Esophagus squamous epithelium (tissue), 5 donors: ENCODE measurements around the gene ABHD6. TPM values are rescaled to one million over a fixed set of nuclear protein-coding genes. Genes with fewer than 3 reads are reported as not detected.

Experiments
- DNase-seq: peaks from one replicate; lab custom pipeline; 2025; lab: John Stamatoyannopoulos, UW
- H3K27ac ChIP-seq, 4 donors: fragments of 200-600 bp; sonication (generic); one replicate each; pipeline ENCODE4 v1.5.1; 2016 to 2019; ENCODE audit warnings: mild to moderate bottlenecking in 1 of 4
- H3K27me3 ChIP-seq, 4 donors: fragments of 200-600 bp; sonication (generic); 1 replicate in 3 of 4; 2 replicates in 1 of 4; pipeline versions ENCODE4 v1.5.1 to v1.6.0; 2017 to 2021; ENCODE audit warnings: antibody characterized with exemption in 1 of 4
- H3K36me3 ChIP-seq, 3 donors: fragments of 200-600 bp; sonication (generic); one replicate each; pipeline ENCODE4 v1.5.1; 2016 to 2019
- H3K4me1 ChIP-seq, 3 donors: fragments of 200-600 bp; sonication (generic); one replicate each; pipeline ENCODE4 v1.5.1; 2017 to 2019
- H3K4me3 ChIP-seq, 4 donors: fragments of 200-600 bp; sonication (generic); 1 replicate in 3 of 4; 2 replicates in 1 of 4; pipeline ENCODE4 v1.5.1; 2016 to 2019; ENCODE audit warnings: mild to moderate bottlenecking in 2 of 4, moderate library complexity in 1 of 4
- H3K9me3 ChIP-seq, 3 donors: fragments of 200-600 bp; sonication (generic); one replicate each; pipeline ENCODE4 v1.5.1; 2016 to 2019
- CTCF ChIP-seq, 6 experiments: fragments of 450-650 bp in 4 of 6; fragments of 200-600 bp in 2 of 6; sonication (generic) in 2 of 6; IDR thresholded peaks; one replicate each; pipeline ENCODE4 v1.5.1; 2016 to 2019; ENCODE audit warnings: antibody characterized with exemption in 6 of 6, mild to moderate bottlenecking in 4 of 6, moderate library complexity in 4 of 6
- POLR2A ChIP-seq, 4 donors: fragments of 450-650 bp; IDR thresholded peaks; one replicate each; pipeline ENCODE4 v1.6.1; 2017; ENCODE audit warnings: antibody characterized with exemption in 4 of 4, mild to moderate bottlenecking in 4 of 4, moderate library complexity in 3 of 4
- WGBS, 2 donors: methylation state at CpG; one replicate each; pipeline ENCODE4 v1.1.5; 2018; 5-methylcytosine and 5-hydroxymethylcytosine counted together
- intact Hi-C: fragments of 100-400 bp; cut with DNase I; formaldehyde crosslinking; loops from one replicate; pipeline ENCODE4 v1.15.0; 2022
- total RNA-seq, 4 donors: library from RNA; depleted of rRNA; stranded (reverse); fragments of >200 nt; gene quantifications; one replicate each; pipeline ENCODE4 v1.1.0, GENCODE V29; 2016
- donor health status: DM: yes; HTN: yes; CAD: no.

Gene ABHD6
- total RNA-seq, result 10 to 100 TPM in 1 of 4 donors, 1 to 10 TPM in 3; 5.8 to 16.5 (median 8.9) TPM

- Histone ChIP-seq H3K27me3 (no peaks in the 10 kb centered on the region), H3K9me3 (no peaks in the 10 kb centered on the region), H3K36me3 (no peaks in the 10 kb centered on the region), H3K27ac (peak within 1 kb of the TSS; percentile 88 to 94 (median 89)), H3K4me1 (peaks cover 13 to 64% (median 28%) of the 10 kb centered on the region in 3 donors), H3K4me3 (peak within 1 kb of the TSS; percentile 84 to 94 (median 91))
- TF ChIP-seq CTCF (IDR thresholded peaks at IDR 0.05), result peak in 2 of 6 experiments; percentile 14 to 46
- TF ChIP-seq POLR2A (IDR thresholded peaks at IDR 0.05), result peak in 2 of 4 donors; percentile 26 to 46
- intact Hi-C loops, result no loop called here
- 0% methylated on average over 15 of the region's 77 CpGs; no CpG with 5 or more reads in 1 of the 2 donors for WGBS, 2 donors
- peak; percentile 12 for DNase-seq
Measured at GRCh38 chr3:58237238-58237940, at the start of gene ABHD6. ABHD6 (plus strand) TSS chr3:58237792; CDS start chr3:58256587, 18,795 bp downstream.

GRCh38 chr3:58188173-58188564 lies 49.4 kb upstream of the ABHD6 start:
- H3K4me3 ChIP-seq, result no peak overlapping the region
- intact Hi-C loops, result loop anchor here (5.0 kb wide), 1 partner anchor 109 kb away; no protein-coding TSS in a partner anchor

DNA sequence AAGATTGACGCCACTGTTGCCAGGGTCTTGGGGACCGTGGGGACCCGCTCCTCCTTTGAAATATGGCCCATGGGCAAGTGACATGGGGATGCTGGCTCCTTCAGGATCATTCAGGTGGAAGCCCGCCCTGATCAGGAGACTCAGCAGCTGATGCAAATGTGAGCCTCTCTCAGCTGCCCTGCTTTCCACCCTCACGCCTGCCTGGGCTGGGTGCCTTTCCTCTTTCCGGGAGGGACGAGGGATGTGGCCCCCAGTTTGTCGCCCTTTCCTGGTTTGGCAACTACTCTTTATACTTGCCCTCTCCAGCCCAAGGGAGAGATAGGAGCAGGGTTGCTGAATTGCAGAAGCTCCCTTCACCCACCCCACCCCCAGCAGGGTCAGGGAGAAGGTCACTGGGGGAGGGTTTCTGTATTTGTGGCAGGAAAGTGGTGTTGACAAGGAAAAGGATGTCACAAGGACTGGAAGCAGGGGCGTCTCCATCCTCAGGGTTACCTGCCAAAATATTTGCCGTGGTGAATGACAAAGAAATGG lies 48.6 kb upstream of the ABHD6 start:
- H3K4me1 ChIP-seq, result peaks cover 0 to 24% (median 15%) of the 10 kb centered on the region in 3 donors
- H3K9me3 ChIP-seq, result no peaks in the 10 kb centered on the region
- intact Hi-C loops, result loop anchor here (5.0 kb wide), 1 partner anchor 108 kb away; no protein-coding TSS in a partner anchor
- peak overlapping the region in 3 of 4 donors; percentile 32 to 61 (median 52) for H3K27ac ChIP-seq
- no peaks in the 10 kb centered on the region for H3K36me3 ChIP-seq
- no peak overlapping the region for H3K4me3 ChIP-seq
- TF ChIP-seq POLR2A (IDR thresholded peaks at IDR 0.05) (no peak), CTCF (IDR thresholded peaks at IDR 0.05) (no peak)
- no peak for DNase-seq
- WGBS, 2 donors, result 35 to 48% methylated on average over 5 to 7 of the region's 10 CpGs
- no peaks in the 10 kb centered on the region for H3K27me3 ChIP-seq

More at GRCh38 chr3:58188173-58188564, 49.4 kb upstream of the ABHD6 start:
- Histone ChIP-seq H3K27ac (peak overlapping the region in 2 of 4 donors; percentile 32 to 52), H3K36me3 (no peaks in the 10 kb centered on the region), H3K4me1 (peaks cover 0 to 24% (median 15%) of the 10 kb centered on the region in 3 donors), H3K27me3 (no peaks in the 10 kb centered on the region), H3K9me3 (no peaks in the 10 kb centered on the region)
- TF ChIP-seq CTCF (IDR thresholded peaks at IDR 0.05) (no peak), POLR2A (IDR thresholded peaks at IDR 0.05) (no peak)
- no peak for DNase-seq
- WGBS, 2 donors, result 52 to 55% methylated on average over 6 of the region's 6 CpGs

DNA sequence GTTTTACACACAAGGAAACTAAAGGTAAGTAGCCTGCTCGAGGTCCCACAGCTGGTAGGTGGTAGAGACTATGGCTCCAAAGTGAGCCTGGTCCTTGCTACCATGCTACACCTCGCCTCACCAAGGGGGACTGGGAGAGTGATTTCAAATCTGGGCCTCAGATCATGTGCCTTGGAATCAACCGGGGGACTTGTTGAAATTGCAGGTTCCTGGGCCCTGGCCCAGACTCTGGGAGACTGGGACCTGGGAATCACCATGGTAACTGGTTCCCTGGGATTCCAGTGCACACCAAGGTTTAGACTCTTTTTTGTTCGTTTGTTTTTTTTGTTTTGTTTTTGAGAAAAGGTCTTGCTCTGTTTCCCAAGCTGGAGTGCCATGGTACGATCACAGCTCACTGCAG lies 47.9 kb upstream of the ABHD6 start:
- TF ChIP-seq CTCF (IDR thresholded peaks at IDR 0.05) (no peak), POLR2A (IDR thresholded peaks at IDR 0.05) (no peak)
- WGBS, 2 donors, result 81 to 86% methylated on average over 5 of the region's 5 CpGs
- peaks cover 0 to 24% (median 15%) of the 10 kb centered on the region in 3 donors for H3K4me1 ChIP-seq
- peak overlapping the region in 2 of 4 donors; percentile 32 to 33 for H3K27ac ChIP-seq
- DNase-seq, result no peak
- H3K9me3 ChIP-seq, result no peaks in the 10 kb centered on the region
- no peaks in the 10 kb centered on the region for H3K27me3 ChIP-seq
- H3K36me3 ChIP-seq, result no peaks in the 10 kb centered on the region
- H3K4me3 ChIP-seq, result no peak overlapping the region
- intact Hi-C loops, result loop anchor here (5.0 kb wide), 1 partner anchor 108 kb away; no protein-coding TSS in a partner anchor

DNA sequence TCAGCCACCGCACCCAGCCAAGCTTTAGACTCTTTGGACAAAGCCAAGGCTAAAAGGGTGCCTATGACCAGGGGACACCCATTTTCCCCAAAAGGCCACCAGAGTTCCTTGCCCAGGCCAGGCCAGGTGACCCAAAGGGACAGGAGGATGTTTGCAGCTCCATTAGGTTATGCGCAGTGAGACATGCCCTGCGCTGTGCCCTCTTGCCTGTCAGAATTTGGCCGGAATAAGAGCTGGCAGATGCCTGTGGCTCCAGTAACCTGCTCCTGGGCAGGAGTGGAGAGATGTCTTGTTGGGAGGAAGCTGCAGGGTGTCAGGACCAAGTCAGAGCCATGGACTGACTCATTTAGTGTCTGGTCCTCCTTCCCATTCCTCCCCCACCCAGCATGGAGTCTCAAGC lies 47.3 kb upstream of the ABHD6 start:
- TF ChIP-seq POLR2A (IDR thresholded peaks at IDR 0.05) (no peak), CTCF (IDR thresholded peaks at IDR 0.05) (no peak)
- Histone ChIP-seq H3K4me1 (peaks cover 0 to 24% (median 15%) of the 10 kb centered on the region in 3 donors), H3K27me3 (no peaks in the 10 kb centered on the region), H3K9me3 (no peaks in the 10 kb centered on the region), H3K36me3 (no peaks in the 10 kb centered on the region), H3K4me3 (no peak overlapping the region), H3K27ac (no peak overlapping the region)
- DNase-seq, result no peak
- 100% methylated on average over 2 to 3 of the region's 4 CpGs for WGBS, 2 donors
- intact Hi-C loops, result no loop called here
